ENCODE measurements around the gene TM9SF1. TPM values are rescaled to one million over a fixed set of nuclear protein-coding genes. Genes with fewer than 3 reads are reported as not detected.

TM9SF1 gene
- total and polyA plus RNA-seq, 4 donors: 15.8 to 37.3 (median 35.2) TPM

GRCh38 chr14:24167469-24168114 is 27.6 kb downstream of the TM9SF1 start:
- WGBS, 2 donors: 83 to 88% methylated on average over 3 of the region's 3 CpGs
- Histone ChIP-seq H3K27me3 (ENCODE audit: control insufficient read depth in 1 of 2, insufficient read depth in 2 of 2, low read length in 1 of 2) (no peaks in the 10 kb centered on the region), H3K4me3 (ENCODE audit: low read length in 2 of 2) (no peak overlapping the region), H3K9me3 (ENCODE audit: control insufficient read depth, low read length) (no peaks in the 10 kb centered on the region), H3K27ac (ENCODE audit: low read depth in 1 of 2, low read length in 2 of 2) (no peak overlapping the region), H3K36me3 (ENCODE audit: control insufficient read depth in 1 of 2, insufficient read depth in 2 of 2, low read length in 1 of 2) (peaks cover 7 to 16% of the 10 kb centered on the region in 2 donors), H3K4me1 (ENCODE audit: control insufficient read depth in 1 of 2, insufficient read depth in 2 of 2, low read length in 2 of 2) (peaks cover 0 to 2% of the 10 kb centered on the region in 2 donors)
- intact Hi-C loops (cut with DNase I): loop anchor here in 1 of 2 donors (10.0 kb wide), 1 partner anchor 53 kb away; the partner anchor contains the start of genes DCAF11 and NRL
- ATAC-seq (ENCODE audit: low FRiP score) (no peak), DNase-seq (no peak)

- WGBS, 2 donors: 93 to 94% methylated on average over 5 of the region's 5 CpGs
- Histone ChIP-seq H3K9me3 (ENCODE audit: control insufficient read depth, low read length) (no peaks in the 10 kb centered on the region), H3K27me3 (ENCODE audit: control insufficient read depth in 1 of 2, insufficient read depth in 2 of 2, low read length in 1 of 2) (no peaks in the 10 kb centered on the region), H3K4me1 (ENCODE audit: control insufficient read depth in 1 of 2, insufficient read depth in 2 of 2, low read length in 2 of 2) (no peaks in the 10 kb centered on the region), H3K27ac (ENCODE audit: low read depth in 1 of 2, low read length in 2 of 2) (no peak overlapping the region), H3K36me3 (ENCODE audit: control insufficient read depth in 1 of 2, insufficient read depth in 2 of 2, low read length in 1 of 2) (peaks cover 7 to 16% of the 10 kb centered on the region in 2 donors), H3K4me3 (ENCODE audit: low read length in 2 of 2) (no peak overlapping the region)
- no peak for ATAC-seq (ENCODE audit: low FRiP score)
- DNase-seq: no peak
- intact Hi-C loops (cut with DNase I): loop anchor here in 1 of 2 donors (10.0 kb wide), 1 partner anchor 51 kb away; the partner anchor contains the start of genes DCAF11 and NRL
Observed at GRCh38 chr14:24165785-24166184, 29.5 kb downstream of the TM9SF1 start.

GRCh38 chr14:24164518-24164991 is 30.7 kb downstream of the TM9SF1 start:
- peaks cover 7 to 16% of the 10 kb centered on the region in 2 donors for H3K36me3 ChIP-seq (ENCODE audit: control insufficient read depth in 1 of 2, insufficient read depth in 2 of 2, low read length in 1 of 2)
- 92% methylated on average over 14 of the region's 14 CpGs for WGBS, 2 donors
- no peaks in the 10 kb centered on the region for H3K9me3 ChIP-seq (ENCODE audit: control insufficient read depth, low read length)
- H3K4me1 ChIP-seq (ENCODE audit: control insufficient read depth in 1 of 2, insufficient read depth in 2 of 2, low read length in 2 of 2): no peaks in the 10 kb centered on the region
- ATAC-seq (ENCODE audit: low FRiP score) (no peak), DNase-seq (no peak)
- intact Hi-C loops (cut with DNase I): loop anchor here in 1 of 2 donors (10.0 kb wide), 1 partner anchor 50 kb away; the partner anchor contains the start of genes DCAF11 and NRL
- no peak overlapping the region for H3K27ac ChIP-seq (ENCODE audit: low read depth in 1 of 2, low read length in 2 of 2)
- no peaks in the 10 kb centered on the region for H3K27me3 ChIP-seq (ENCODE audit: control insufficient read depth in 1 of 2, insufficient read depth in 2 of 2, low read length in 1 of 2)
- no peak overlapping the region for H3K4me3 ChIP-seq (ENCODE audit: low read length in 2 of 2)

- DNase-seq: no peak
- ATAC-seq (ENCODE audit: low FRiP score): no peak
- no peaks in the 10 kb centered on the region for H3K9me3 ChIP-seq (ENCODE audit: control insufficient read depth, low read length)
- intact Hi-C loops (cut with DNase I): loop anchor here in 1 of 2 donors (10.0 kb wide), 1 partner anchor 47 kb away; the partner anchor contains the start of genes DCAF11 and NRL
- 30 to 38% methylated on average over 8 of the region's 8 CpGs for WGBS, 2 donors
- peak overlapping the region in 1 of 2 donors; percentile 26 for H3K27ac ChIP-seq (ENCODE audit: low read depth in 1 of 2, low read length in 2 of 2)
- H3K4me3 ChIP-seq (ENCODE audit: low read length in 2 of 2): peak overlapping the region; percentile 56 to 67
- H3K27me3 ChIP-seq (ENCODE audit: control insufficient read depth in 1 of 2, insufficient read depth in 2 of 2, low read length in 1 of 2): no peaks in the 10 kb centered on the region
- peaks cover 12 to 15% of the 10 kb centered on the region in 2 donors for H3K36me3 ChIP-seq (ENCODE audit: control insufficient read depth in 1 of 2, insufficient read depth in 2 of 2, low read length in 1 of 2)
- no peaks in the 10 kb centered on the region for H3K4me1 ChIP-seq (ENCODE audit: control insufficient read depth in 1 of 2, insufficient read depth in 2 of 2, low read length in 2 of 2)
Observed at GRCh38 chr14:24162093-24162492, 33.1 kb downstream of the TM9SF1 start.

- peak within 1 kb of the TSS in 1 of 2 donors; percentile 73 for H3K27ac ChIP-seq (ENCODE audit: low read depth in 1 of 2, low read length in 2 of 2)
- peak; percentile 96 for ATAC-seq (ENCODE audit: low FRiP score)
- H3K4me3 ChIP-seq (ENCODE audit: low read length in 2 of 2): peak within 1 kb of the TSS; percentile 56 to 67
- H3K9me3 ChIP-seq (ENCODE audit: control insufficient read depth, low read length): no peaks in the 10 kb centered on the region
- 0% methylated on average over 12 of the region's 12 CpGs for WGBS, 2 donors
- DNase-seq: peak; percentile 96 to 98
- no peaks in the 10 kb centered on the region for H3K27me3 ChIP-seq (ENCODE audit: control insufficient read depth in 1 of 2, insufficient read depth in 2 of 2, low read length in 1 of 2)
- no peaks in the 10 kb centered on the region for H3K4me1 ChIP-seq (ENCODE audit: control insufficient read depth in 1 of 2, insufficient read depth in 2 of 2, low read length in 2 of 2)
- intact Hi-C loops (cut with DNase I): loop anchor here in 1 of 2 donors (2.0 to 10.0 kb wide), 2 partner anchors 28 to 46 kb away; partner anchors contain the start of genes DCAF11, IPO4 and NRL
- H3K36me3 ChIP-seq (ENCODE audit: control insufficient read depth in 1 of 2, insufficient read depth in 2 of 2, low read length in 1 of 2): peaks cover 12 to 13% of the 10 kb centered on the region in 2 donors
Observed at GRCh38 chr14:24160850-24161804, 34.1 kb downstream of the TM9SF1 start, which contains the start of gene IRF9. IRF9 (plus strand) TSS chr14:24161265; CDS start chr14:24162145, 880 bp downstream.

- Histone ChIP-seq H3K4me1 (ENCODE audit: control insufficient read depth in 1 of 2, insufficient read depth in 2 of 2, low read length in 2 of 2) (no peaks in the 10 kb centered on the region), H3K4me3 (ENCODE audit: low read length in 2 of 2) (no peak overlapping the region), H3K36me3 (ENCODE audit: control insufficient read depth in 1 of 2, insufficient read depth in 2 of 2, low read length in 1 of 2) (peaks cover 10 to 13% of the 10 kb centered on the region in 2 donors), H3K27ac (ENCODE audit: low read depth in 1 of 2, low read length in 2 of 2) (peak overlapping the region in 1 of 2 donors; percentile 10), H3K9me3 (ENCODE audit: control insufficient read depth, low read length) (no peaks in the 10 kb centered on the region), H3K27me3 (ENCODE audit: control insufficient read depth in 1 of 2, insufficient read depth in 2 of 2, low read length in 1 of 2) (no peaks in the 10 kb centered on the region)
- DNase-seq (no peak), ATAC-seq (ENCODE audit: low FRiP score) (peak; percentile 13)
- WGBS, 2 donors: 85 to 90% methylated on average over 4 of the region's 4 CpGs
- intact Hi-C loops (cut with DNase I): loop anchor here in 1 of 2 donors (2.0 to 10.0 kb wide), 2 partner anchors 28 to 46 kb away; partner anchors contain the start of genes DCAF11, IPO4 and NRL
Observed at GRCh38 chr14:24160499-24160849, 34.8 kb downstream of the TM9SF1 start.

- WGBS, 2 donors: 84 to 87% methylated on average over 11 of the region's 11 CpGs
- peaks cover 8 to 14% of the 10 kb centered on the region in 2 donors for H3K36me3 ChIP-seq (ENCODE audit: control insufficient read depth in 1 of 2, insufficient read depth in 2 of 2, low read length in 1 of 2)
- no peak overlapping the region for H3K27ac ChIP-seq (ENCODE audit: low read depth in 1 of 2, low read length in 2 of 2)
- no peak overlapping the region for H3K4me3 ChIP-seq (ENCODE audit: low read length in 2 of 2)
- no peak for DNase-seq
- intact Hi-C loops (cut with DNase I): loop anchor here in 1 of 2 donors (2.0 to 10.0 kb wide), 2 partner anchors 29 to 45 kb away; partner anchors contain the start of genes DCAF11, IPO4 and NRL
- H3K9me3 ChIP-seq (ENCODE audit: control insufficient read depth, low read length): no peaks in the 10 kb centered on the region
- no peak for ATAC-seq (ENCODE audit: low FRiP score)
- H3K27me3 ChIP-seq (ENCODE audit: control insufficient read depth in 1 of 2, insufficient read depth in 2 of 2, low read length in 1 of 2): no peaks in the 10 kb centered on the region
- no peaks in the 10 kb centered on the region for H3K4me1 ChIP-seq (ENCODE audit: control insufficient read depth in 1 of 2, insufficient read depth in 2 of 2, low read length in 2 of 2)
Observed at GRCh38 chr14:24159777-24160498, 35.3 kb downstream of the TM9SF1 start.

- Histone ChIP-seq H3K36me3 (ENCODE audit: control insufficient read depth in 1 of 2, insufficient read depth in 2 of 2, low read length in 1 of 2) (peaks cover 5 to 14% of the 10 kb centered on the region in 2 donors), H3K27ac (ENCODE audit: low read depth in 1 of 2, low read length in 2 of 2) (no peak overlapping the region), H3K27me3 (ENCODE audit: control insufficient read depth in 1 of 2, insufficient read depth in 2 of 2, low read length in 1 of 2) (no peaks in the 10 kb centered on the region), H3K4me3 (ENCODE audit: low read length in 2 of 2) (no peak overlapping the region), H3K9me3 (ENCODE audit: control insufficient read depth, low read length) (no peaks in the 10 kb centered on the region), H3K4me1 (ENCODE audit: control insufficient read depth in 1 of 2, insufficient read depth in 2 of 2, low read length in 2 of 2) (no peaks in the 10 kb centered on the region)
- DNase-seq (no peak), ATAC-seq (ENCODE audit: low FRiP score) (no peak)
- intact Hi-C loops (cut with DNase I): no loop called here
- WGBS, 2 donors: 91 to 92% methylated on average over 12 of the region's 12 CpGs
Observed at GRCh38 chr14:24157331-24157730, 37.9 kb downstream of the TM9SF1 start.

Measured in aorta (tissue), 5 donors.